K562 (cell line): Measurements from ENCODE around the gene MAP2K7. TPM values are rescaled to one million over a fixed set of nuclear protein-coding genes. Genes with fewer than 3 reads are reported as not detected.
A peak's percentile ranks its signal among the peaks of the same experiment; 100 is the strongest.

Experiments
- ATAC-seq: fragments of 200-7000 bp; cut with Tn5 transposase; 3 replicates; pipeline ENCODE4 v1.9.1; 2020; ENCODE audit warnings: moderate library complexity
- BruUV-seq: library from RNA; stranded (reverse); fragments of 400-500 nt; replicated peaks from 2 replicates; lab custom pipeline; 2021; lab: Mats Ljungman, UMichigan
- CTCF ChIA-PET: fragments of 300-600 bp; formaldehyde crosslinking; extraction: SDS; loops from one replicate; lab custom pipeline; 2021; ENCODE audit warnings: low intra/inter-chr PET ratio; lab: Yijun Ruan, JAX
- POLR2A ChIA-PET: fragments of 300-600, 350-650 bp; sonication (Branson Sonifier 250); formaldehyde crosslinking; extraction: SDS; loops from one replicate; lab custom pipeline; 2021; ENCODE audit warnings: antibody characterized with exemption, inconsistent platforms; lab: Yijun Ruan, JAX
- DNase-seq, 4 experiments: peaks; one replicate each; pipeline versions ENCODE4 v3.0.0 to v3.0.0-alpha.2; 2011 to 2018; ENCODE audit warnings: low spot score in 3 of 4, mixed read lengths in 3 of 4; ENCODE audit errors: extremely low read depth in 1 of 4
- FAIRE-seq: peaks from 2 replicates; lab custom pipeline; 2011; peaks lifted over from hg19 to GRCh38; lab: Jason Lieb, UNC
- H2AFZ ChIP-seq: 2 replicates; pipeline ENCODE4 v1.6.0; 2011; ENCODE audit warnings: low read depth, low read length, control low read depth, inconsistent platforms
- H3K27ac ChIP-seq: fragments of 200-600 bp; 3 replicates; pipeline ENCODE4 v1.8.0; 2011; ENCODE audit warnings: low read depth, mild to moderate bottlenecking, control low read depth, inconsistent platforms, low read length, moderate library complexity, mixed read lengths; ENCODE audit errors: extremely low read depth
- H3K27me3 ChIP-seq, 2 experiments: fragments of 300-600 bp in 1 of 2; 2 replicates in 1 of 2; 3 replicates in 1 of 2; pipeline versions ENCODE4 v1.6.0 to v1.8.0; 2011; ENCODE audit warnings: inconsistent platforms in 2 of 2, low read length in 2 of 2, mild to moderate bottlenecking in 1 of 2, mixed read lengths in 1 of 2, moderate library complexity in 1 of 2; ENCODE audit not compliant: control insufficient read depth in 2 of 2, insufficient read depth in 2 of 2
- H3K36me3 ChIP-seq: fragments of 300-600 bp; 3 replicates; pipeline ENCODE4 v1.8.0; 2011; ENCODE audit warnings: mild to moderate bottlenecking, low read length, inconsistent platforms; ENCODE audit not compliant: control insufficient read depth, insufficient read depth
- H3K4me1 ChIP-seq, 2 experiments: fragments of 200-600 bp in 1 of 2; replicated peaks in 1 of 2; 2 replicates in 1 of 2; 3 replicates in 1 of 2; pipeline versions ENCODE4 v1.5.1 to v1.8.0; 2011; ENCODE audit warnings: inconsistent platforms in 2 of 2, low read length in 2 of 2, mild to moderate bottlenecking in 1 of 2, mixed read lengths in 1 of 2, moderate library complexity in 1 of 2; ENCODE audit not compliant: control insufficient read depth in 2 of 2, insufficient read depth in 2 of 2
- H3K4me2 ChIP-seq: 2 replicates; pipeline ENCODE4 v1.6.1; 2011; ENCODE audit warnings: low read length, control low read depth, inconsistent platforms, mixed read lengths; ENCODE audit not compliant: insufficient read depth
- H3K4me3 ChIP-seq: fragments of 200-600 bp; sonication (generic), shearing (Covaris generic); 2 replicates; pipeline ENCODE4 v1.5.1; 2016; ENCODE audit warnings: control low read depth, inconsistent platforms
- H3K79me2 ChIP-seq: fragments of 200-600 bp; 3 replicates; pipeline ENCODE4 v1.8.0; 2011; ENCODE audit warnings: low read length, inconsistent platforms; ENCODE audit not compliant: control insufficient read depth, insufficient read depth
- H3K9ac ChIP-seq, 2 experiments: 2 replicates each; pipeline versions ENCODE4 v1.6.0 to v1.6.1; 2011; ENCODE audit warnings: low read depth in 2 of 2, low read length in 2 of 2, control low read depth in 1 of 2, inconsistent platforms in 1 of 2, mild to moderate bottlenecking in 1 of 2, mixed read lengths in 1 of 2; ENCODE audit not compliant: insufficient read depth in 1 of 2
- H3K9me1 ChIP-seq: one replicate; pipeline ENCODE4 v1.6.0; 2011; ENCODE audit warnings: inconsistent platforms, mild to moderate bottlenecking, low read length, moderate library complexity; ENCODE audit not compliant: control insufficient read depth, insufficient read depth
- H3K9me3 ChIP-seq: replicated peaks from 2 replicates; pipeline ENCODE4 v1.5.1; 2011; ENCODE audit warnings: low read depth, low read length, inconsistent platforms; ENCODE audit not compliant: control insufficient read depth, insufficient read depth
- H4K20me1 ChIP-seq: replicated peaks from 2 replicates; pipeline ENCODE4 v1.6.1; 2011; ENCODE audit warnings: low read length, inconsistent platforms, mixed read lengths; ENCODE audit not compliant: control insufficient read depth, insufficient read depth
- CSDE1 ChIP-seq, 2 experiments: fragments of 450-650 bp; IDR thresholded peaks; 2 replicates each; pipeline ENCODE4 v1.6.1; 2016; ENCODE audit warnings: mild to moderate bottlenecking in 1 of 2
- ETV6 ChIP-seq, 3 experiments: fragments of 150-350 bp in 1 of 3; sonication (generic) in 1 of 3; formaldehyde crosslinking in 1 of 3; IDR thresholded peaks; 2 replicates each; pipeline versions ENCODE4 v1.6.1 to v1.8.0; 2014 to 2022; ENCODE audit warnings: borderline replicate concordance in 2 of 3, low read depth in 2 of 3, antibody characterized with exemption in 1 of 3, low read length in 1 of 3, mild to moderate bottlenecking in 1 of 3, missing genetic modification reagents in 1 of 3
- MEF2A ChIP-seq: IDR thresholded peaks from 2 replicates; pipeline ENCODE4 v1.6.1; 2011; ENCODE audit warnings: low read depth, mild to moderate bottlenecking, low read length, moderate library complexity; ENCODE audit not compliant: control insufficient read depth
- POLR2A ChIP-seq: fragments of 450-650 bp; conservative IDR thresholded peaks from 2 replicates; pipeline ENCODE4 v1.6.1; 2016
- TBP ChIP-seq: optimal IDR thresholded peaks from 2 replicates; pipeline ENCODE3; 2011; ENCODE audit warnings: low read depth, low read length, improper control_type of control experiment
- YY1 ChIP-seq, 3 experiments: IDR thresholded peaks; 2 replicates each; pipeline ENCODE4 v1.6.1; 2011; ENCODE audit warnings: low read length in 2 of 3, mild to moderate bottlenecking in 2 of 3, moderate library complexity in 2 of 3, borderline replicate concordance in 1 of 3, control low read depth in 1 of 3, low read depth in 1 of 3; ENCODE audit not compliant: insufficient read depth in 3 of 3, insufficient replicate concordance in 2 of 3, control insufficient read depth in 1 of 3, insufficient read length in 1 of 3; ENCODE audit errors: extremely low read depth in 1 of 3
- ZNF3 ChIP-seq: fragments of 250-450 bp; sonication (Bioruptor Pico); IDR thresholded peaks from 2 replicates; pipeline ENCODE4 v1.5.0; 2021; ENCODE audit warnings: mild to moderate bottlenecking, moderate library complexity
- ZNF707 ChIP-seq: fragments of 250-450 bp; sonication (Bioruptor Pico); conservative IDR thresholded peaks from 2 replicates; pipeline ENCODE4 v1.8.0; 2022; ENCODE audit warnings: inconsistent platforms, mild to moderate bottlenecking, moderate library complexity
- WGBS: fragments of 100-300 bp; shearing (Covaris generic); methylation state at CpG from one replicate; pipeline ENCODE4 v1.1.6; 2016; ENCODE audit warnings: low coverage, mixed read lengths; ENCODE audit not compliant: insufficient coverage; ENCODE audit errors: missing lambda C conversion rate; 5-methylcytosine and 5-hydroxymethylcytosine counted together
- in situ Hi-C: fragments of 300-500 bp; cut with MboI; formaldehyde crosslinking; loops from 4 replicates; pipeline ENCODE4 v1.15.0; 2018; ENCODE audit warnings: inconsistent platforms, mixed read lengths
- intact Hi-C: fragments of 100-400 bp; cut with micrococcal nuclease; formaldehyde crosslinking; loops from 2 replicates; pipeline ENCODE4 v1.14.2; 2022
- polyA plus RNA-seq, 8 experiments: library from polyadenylated mRNA; depleted of rRNA in 4 of 8; stranded (reverse) in 5 of 8; unstranded in 3 of 8; fragments of >200 nt; fragmentation: Nextera tagmentation in 2 of 8; fragmentation: Illumina TruSeq in 1 of 8; extraction: Ambion mirVana in 2 of 8; extraction: Trizol in 1 of 8; gene quantifications; 2 replicates each; pipeline versions ENCODE4 v1.2.1 to v1.2.3, GENCODE V29; 2011 to 2014; ENCODE audit warnings: inconsistent platforms in 1 of 8, missing spikeins in 1 of 8
- total RNA-seq, 7 experiments: library from RNA; depleted of rRNA in 6 of 7; stranded (reverse); fragments of >200 nt in 6 of 7; fragmentation: Illumina TruSeq in 2 of 7; extraction: Trizol in 2 of 7; gene quantifications; 2 replicates each; pipeline versions ENCODE4 v1.2.1 to v1.2.3, GENCODE V29; 2011 to 2021; ENCODE audit warnings: low replicate concordance in 1 of 7

MAP2K7 gene
- total and polyA plus RNA-seq, 9 of the 15 experiments (the other 6 are each of a cell fraction or from before 2014, with no cell fraction given) = 0.51 to 45.8 (median 14.1) TPM

DNA sequence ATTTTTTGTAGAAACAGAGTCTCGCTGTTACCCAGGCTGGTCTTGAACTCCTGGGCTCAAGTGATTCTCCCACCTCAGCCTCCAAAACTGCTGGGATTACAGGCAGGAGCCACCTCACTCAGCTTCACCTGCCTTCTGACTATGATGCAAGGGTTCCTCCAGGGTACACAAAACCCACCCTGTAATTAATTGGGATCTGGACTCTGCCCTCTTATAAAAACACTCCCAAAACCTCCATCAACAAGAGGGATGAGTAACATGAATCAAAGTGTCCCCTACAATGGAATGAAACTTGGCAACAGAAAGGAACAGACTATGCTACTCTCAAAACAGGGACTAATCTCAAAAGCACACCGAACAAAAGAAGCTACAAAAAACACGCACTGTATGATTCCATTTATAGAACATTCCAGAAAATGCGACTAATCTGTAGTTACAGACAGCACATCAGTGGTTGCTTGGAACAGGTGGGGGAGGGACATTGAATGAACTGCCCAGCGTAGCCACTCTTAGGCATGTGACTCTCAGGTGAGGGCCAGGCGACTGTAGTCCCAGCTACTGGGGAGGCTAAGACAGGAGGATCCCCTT, 26.3 kb upstream of the MAP2K7 start:
- POLR2A ChIA-PET = interaction anchor here (1.0 to 1.9 kb wide), 2 partner anchors 8 to 43 kb away, joined by 4 to 6 read pairs; partner anchors contain the start of gene SNAPC2
- Histone ChIP-seq H4K20me1 (peaks cover 4% of the 10 kb centered on the region; the same call in 1 of the 2 replicates), H3K79me2 (no peaks in the 10 kb centered on the region), H3K9me1 (no peaks in the 10 kb centered on the region), H3K4me1 (peaks cover 7 to 42% of the 10 kb centered on the region in 2 experiments; a peak in 4 of 5 replicates), H3K36me3 (no peaks in the 10 kb centered on the region), H3K4me3 (no peak overlapping the region), H2AFZ (peak overlapping the region; percentile 51; the same call in 1 of the 2 replicates), H3K27ac (no peak overlapping the region), H3K27me3 (no peaks in the 10 kb centered on the region; a peak in 1 of 5 replicates), H3K4me2 (no peak overlapping the region), H3K9ac (no peak overlapping the region), H3K9me3 (no peaks in the 10 kb centered on the region)
- CTCF ChIA-PET = no interaction called here
- DNase-seq (no peak), FAIRE-seq (peak; percentile 72), ATAC-seq (no peak; the same call in 2 of the 3 replicates)
- intact Hi-C loops (no loop called here), in situ Hi-C loops (no loop called here)
- peak; percentile 41 for TF ChIP-seq TBP
- TF ChIP-seq MEF2A = peak; percentile 55; the same call in 1 of the 2 replicates
- TF ChIP-seq ZNF707 (CRISPR knock-in tag) = no peak
- TF ChIP-seq ETV6 (IDR thresholded peaks at IDR 0.05; ENCODE audit: borderline replicate concordance in 1 of 2, low read depth in 2 of 2, low read length in 1 of 2) = no peak
- no peak for TF ChIP-seq ETV6 (CRISPR knock-in tag; IDR thresholded peaks at IDR 0.05; ENCODE audit: borderline replicate concordance)
- no peak for TF ChIP-seq ZNF3
- TF ChIP-seq CSDE1 (IDR thresholded peaks at IDR 0.05) = no peak
- TF ChIP-seq POLR2A = peak; percentile 56; the same call in 1 of the 2 replicates
- TF ChIP-seq YY1 (IDR thresholded peaks at IDR 0.05; ENCODE audit: borderline replicate concordance in 1 of 3, control insufficient read depth in 1 of 3, extremely low read depth in 1 of 3, insufficient read depth in 3 of 3, insufficient read length in 1 of 3, insufficient replicate concordance in 2 of 3, low read depth in 1 of 3, low read length in 2 of 3) = no peak
- no TSS peak for BruUV-seq
- 33% methylated on average over 6 of the region's 6 CpGs for WGBS
